GM04503 (cell line): ENCODE results near the gene RHOA.
"Not testable (repeated sequence)": the region's sequence is repeated elsewhere in the genome, so short reads cannot be mapped to it uniquely, and the experiment has no call there.

Experiments
- DNase-seq: peaks from one replicate; pipeline ENCODE4 v3.0.0-alpha.2; 2012; ENCODE audit warnings: low read depth

Gene RHOA

GRCh38 chr3:49411535-49411967, 225 bp downstream of the RHOA start:
- DNase-seq = no peak

DNA sequence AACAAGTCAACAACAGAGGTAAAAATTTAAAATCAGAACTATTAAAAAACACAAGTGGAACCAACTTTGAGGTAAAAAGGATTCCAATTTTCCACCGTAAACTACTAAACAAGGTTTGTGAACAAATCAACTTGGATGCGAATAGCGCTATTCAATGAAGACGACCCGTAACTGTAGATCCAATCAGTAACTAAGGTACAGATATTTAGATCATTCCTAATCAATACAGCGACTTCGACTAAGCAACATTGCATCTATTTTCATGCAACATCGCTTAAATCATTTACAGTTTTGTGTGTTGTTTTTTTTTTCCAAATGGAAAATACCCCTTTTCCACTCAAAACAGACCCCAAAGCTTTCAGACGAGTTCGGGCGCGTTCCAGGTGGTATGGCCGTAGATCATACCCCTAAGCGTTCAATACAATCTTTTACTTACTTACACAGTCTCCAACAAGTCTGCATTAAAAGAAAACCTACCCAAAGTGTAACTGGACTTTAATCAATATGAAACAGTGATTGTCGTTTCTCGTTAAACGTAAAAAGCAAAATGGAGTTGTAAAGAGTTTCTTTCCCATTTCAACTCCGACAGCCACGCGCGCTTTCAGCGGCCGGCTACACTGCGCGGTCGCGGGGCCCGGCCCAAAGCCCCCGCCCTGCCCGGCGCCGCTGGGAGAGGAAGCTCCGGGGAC, 786 bp downstream of the RHOA start:
- DNase-seq = no peak

- DNase-seq = no peak
Measured at GRCh38 chr3:49410066-49410845, 1.5 kb downstream of the RHOA start.

DNA sequence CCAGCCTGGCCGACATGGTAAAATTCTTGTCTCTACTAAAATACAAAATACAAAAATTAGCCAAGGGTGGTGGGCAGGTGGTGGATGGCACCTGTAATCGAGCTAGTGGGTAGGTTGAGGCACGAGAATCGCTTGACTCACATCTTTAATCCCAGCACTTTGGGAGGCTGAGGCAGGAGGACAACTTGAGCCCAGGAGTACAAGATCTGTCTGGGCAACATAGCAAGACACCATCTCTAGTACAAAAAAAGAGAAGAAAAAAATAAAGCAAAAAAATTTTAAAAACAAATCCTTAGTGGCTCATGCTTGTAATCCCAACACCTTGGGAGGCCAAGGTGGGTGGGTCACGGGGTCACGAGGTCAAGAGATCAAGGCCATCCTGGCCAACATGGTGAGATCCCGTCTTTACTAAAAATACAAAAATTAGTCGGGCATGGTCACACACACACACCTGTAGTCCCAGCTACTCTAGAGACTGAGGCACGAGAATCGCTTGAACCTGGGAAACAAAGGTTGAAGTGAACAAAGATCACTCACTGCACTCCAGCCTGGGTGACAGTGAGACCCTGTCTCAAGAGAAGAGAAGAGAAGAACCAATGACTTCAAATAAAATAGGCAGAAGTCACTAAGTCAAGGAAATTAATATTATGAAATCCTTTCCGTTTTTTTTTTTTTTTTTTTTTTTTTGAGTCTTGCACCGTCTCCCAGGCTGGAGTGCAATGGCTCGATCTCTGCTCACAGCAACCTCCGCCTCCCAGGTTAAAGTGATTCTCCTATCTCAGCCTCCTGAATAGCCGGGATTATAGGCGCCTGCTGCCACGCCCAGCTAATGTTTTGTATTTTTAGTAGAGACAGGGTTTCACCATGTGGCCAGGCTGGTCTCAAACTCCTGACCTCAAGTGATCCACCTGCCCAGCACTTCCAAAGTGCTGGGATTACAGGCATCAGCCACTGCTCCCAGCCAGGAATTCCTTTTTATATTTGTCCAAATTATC, 4.9 kb downstream of the RHOA start:
- no peak for DNase-seq

GRCh38 chr3:49405570-49405969, 6.2 kb downstream of the RHOA start:
- DNase-seq = not testable (repeated sequence)

DNA sequence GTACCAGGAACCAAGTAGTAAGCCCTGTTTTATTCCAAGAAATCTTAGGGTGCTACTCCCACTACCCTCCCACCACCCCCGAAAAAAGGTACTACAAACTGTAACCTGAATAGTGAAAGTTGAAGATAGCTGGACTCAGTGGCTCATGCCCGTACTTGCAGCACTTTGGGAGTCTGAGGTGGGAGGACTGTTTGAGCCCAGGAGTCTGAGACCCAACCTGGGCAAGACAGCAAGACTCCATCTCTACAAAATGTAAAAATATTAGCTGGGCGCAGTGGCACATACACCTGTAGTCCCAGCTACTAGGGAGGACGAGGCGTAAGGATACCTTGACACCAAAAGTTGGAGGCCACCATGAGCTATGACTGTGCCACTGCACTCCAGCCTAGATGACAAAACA, 7.9 kb downstream of the RHOA start:
- DNase-seq = no peak

- no peak for DNase-seq
Measured at GRCh38 chr3:49401766-49402165, 10.0 kb downstream of the RHOA start.

GRCh38 chr3:49399461-49399860, 12.3 kb downstream of the RHOA start:
- DNase-seq = no peak

GRCh38 chr3:49397470-49397869, 14.3 kb downstream of the RHOA start:
- DNase-seq = no peak

DNA sequence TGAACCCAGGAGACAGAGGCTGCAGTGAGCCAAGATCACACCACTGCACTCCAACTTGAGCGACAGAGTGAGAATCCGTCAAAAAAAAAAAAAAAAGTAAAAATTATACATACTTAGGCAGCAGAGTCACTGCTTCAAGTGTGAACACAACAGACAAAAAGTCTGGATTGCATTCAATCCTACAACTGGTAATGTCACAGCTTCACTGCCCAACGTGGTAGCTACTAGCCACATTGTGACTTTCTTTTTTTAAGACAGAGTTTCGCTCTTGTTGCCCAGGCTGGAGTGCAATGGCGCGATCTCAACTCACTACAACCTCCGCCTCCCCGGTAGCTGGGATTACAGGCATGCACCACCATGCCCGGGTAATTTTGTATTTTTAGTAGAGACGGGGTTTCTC, 20.5 kb downstream of the RHOA start:
- DNase-seq = not testable (repeated sequence)

DNA sequence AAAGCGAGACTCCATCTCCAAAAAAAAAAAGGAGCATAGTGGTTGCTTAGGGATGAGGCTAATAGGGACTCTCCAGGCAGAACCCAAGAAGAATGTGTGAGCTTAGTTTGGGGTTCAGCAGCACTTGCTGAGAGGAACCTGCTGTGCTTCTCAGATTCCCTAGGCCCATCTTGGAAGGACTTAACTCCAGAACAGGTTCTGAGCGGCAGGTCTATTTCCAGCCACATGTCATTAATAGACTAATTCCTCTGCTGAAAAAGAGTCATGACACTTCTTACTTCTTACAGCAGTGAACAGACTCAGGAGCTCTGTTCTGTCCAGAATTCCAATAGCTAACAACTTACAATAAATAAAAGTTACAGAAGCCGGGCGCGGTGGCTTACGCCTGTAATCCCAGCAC, 22.5 kb downstream of the RHOA start:
- DNase-seq = no peak

DNA sequence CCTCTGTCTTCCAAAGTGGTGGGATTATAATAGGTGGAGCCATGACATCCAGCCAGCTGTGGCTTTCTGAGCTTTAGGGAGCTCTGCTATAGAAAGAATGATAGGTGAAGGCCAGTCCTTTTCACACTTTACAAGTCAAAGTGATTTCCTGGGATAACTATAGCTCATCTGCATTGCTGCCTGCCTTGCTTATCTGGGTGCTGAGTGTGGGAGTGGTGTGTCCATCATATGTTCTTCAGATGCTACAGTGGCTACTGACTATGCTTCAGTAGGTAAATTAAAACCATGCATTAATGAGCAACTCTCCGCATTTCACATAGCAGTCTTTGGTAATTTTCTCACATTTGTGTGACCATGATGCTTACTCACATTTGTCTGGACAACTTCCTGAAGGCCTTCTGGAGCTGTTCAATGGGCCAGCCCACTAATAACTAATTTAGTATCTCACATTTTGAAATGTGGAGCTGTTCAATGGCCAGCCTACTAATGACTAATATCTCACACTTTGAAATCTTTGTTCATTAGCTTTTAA, 23.4 kb downstream of the RHOA start:
- DNase-seq = no peak

DNA sequence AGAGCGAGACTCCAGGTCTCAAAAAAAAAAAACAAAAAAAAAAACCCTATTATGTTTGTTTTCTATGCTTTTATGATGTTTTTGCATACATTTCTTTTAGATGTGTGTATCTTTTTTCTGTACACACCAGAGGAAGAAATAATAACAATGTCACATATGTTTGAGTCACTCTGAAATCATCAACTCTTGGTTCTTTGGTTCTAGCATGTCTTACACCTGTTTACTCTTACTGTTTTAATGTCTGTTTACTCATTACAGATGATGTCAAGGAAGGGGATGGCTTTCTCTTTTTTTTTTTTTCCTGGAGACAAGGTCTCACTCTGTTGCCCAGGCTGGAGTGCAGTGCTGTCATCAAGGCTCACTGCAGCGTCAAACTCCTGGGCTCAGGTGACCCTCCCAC, 24.1 kb downstream of the RHOA start:
- no peak for DNase-seq

GRCh38 chr3:49386056-49386756, 25.6 kb downstream of the RHOA start:
- DNase-seq = no peak

DNA sequence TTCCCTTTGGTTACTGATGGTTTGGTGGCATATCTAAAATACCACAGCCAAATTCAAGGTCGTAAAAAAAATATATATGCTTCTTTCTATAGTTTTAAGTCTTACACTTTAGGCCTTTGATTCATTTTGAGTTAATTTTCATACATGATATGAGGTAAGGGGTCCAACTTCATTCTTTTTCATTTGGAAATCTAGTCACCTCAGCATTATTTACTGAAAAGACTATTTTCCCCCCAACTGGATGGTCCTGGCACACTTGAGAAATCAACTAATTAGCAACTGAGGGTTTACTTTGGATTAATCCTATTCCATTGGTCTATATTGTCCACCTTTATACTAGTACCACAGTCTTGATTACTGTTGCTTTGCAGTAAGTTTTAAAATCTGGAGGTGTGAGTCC, 26.2 kb downstream of the RHOA start:
- no peak for DNase-seq

DNA sequence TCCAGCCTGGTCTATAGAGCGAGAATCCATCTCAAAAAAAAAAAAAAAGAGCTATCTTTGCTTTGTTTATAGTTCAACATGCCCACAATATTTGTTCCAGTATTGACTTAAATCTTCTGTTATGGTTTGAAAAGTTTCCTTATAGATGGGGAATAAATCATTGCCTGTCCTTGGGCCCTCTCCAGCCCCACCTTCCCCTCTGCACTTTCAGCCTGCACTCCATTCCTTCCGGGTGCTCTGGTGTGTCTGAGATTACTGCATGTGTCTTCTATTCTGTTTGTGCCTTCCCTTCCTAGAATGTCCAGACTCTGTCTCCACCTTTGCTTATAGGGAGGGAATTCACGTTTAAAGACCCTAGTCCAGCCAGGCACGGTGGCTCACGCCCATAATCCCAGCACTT, 28.4 kb downstream of the RHOA start:
- DNase-seq = no peak

DNA sequence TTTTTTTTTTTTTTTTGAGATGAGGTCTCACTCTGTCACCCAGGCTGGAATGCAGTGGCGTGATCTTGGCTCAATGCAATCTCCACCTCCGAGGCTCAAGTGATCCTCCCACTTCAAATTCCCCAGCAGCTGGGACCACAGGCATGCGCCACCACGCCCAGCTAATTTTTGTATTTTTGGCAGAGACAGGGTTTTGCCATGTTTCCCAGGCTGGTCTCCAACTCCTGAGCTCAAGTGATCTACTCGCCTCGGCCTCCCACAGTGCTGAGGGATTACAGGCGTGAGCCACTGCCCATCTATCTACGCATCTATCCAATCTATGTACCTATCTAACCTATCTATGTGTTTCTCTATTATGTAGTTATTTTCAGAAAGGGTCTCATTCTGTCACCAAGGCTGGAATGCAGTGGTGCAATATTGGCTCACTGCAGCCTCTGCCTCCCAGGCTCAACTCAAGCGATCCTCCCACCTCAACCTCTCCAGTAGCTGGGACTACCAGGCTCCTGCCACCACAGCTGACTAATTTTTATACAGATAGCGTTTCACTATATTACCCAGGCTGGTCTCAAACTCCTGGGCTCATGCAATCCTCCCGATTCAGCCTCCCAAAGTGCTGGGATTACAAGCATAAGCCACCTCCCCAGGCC, 33.4 kb downstream of the RHOA start:
- DNase-seq = peak; percentile 84

DNA sequence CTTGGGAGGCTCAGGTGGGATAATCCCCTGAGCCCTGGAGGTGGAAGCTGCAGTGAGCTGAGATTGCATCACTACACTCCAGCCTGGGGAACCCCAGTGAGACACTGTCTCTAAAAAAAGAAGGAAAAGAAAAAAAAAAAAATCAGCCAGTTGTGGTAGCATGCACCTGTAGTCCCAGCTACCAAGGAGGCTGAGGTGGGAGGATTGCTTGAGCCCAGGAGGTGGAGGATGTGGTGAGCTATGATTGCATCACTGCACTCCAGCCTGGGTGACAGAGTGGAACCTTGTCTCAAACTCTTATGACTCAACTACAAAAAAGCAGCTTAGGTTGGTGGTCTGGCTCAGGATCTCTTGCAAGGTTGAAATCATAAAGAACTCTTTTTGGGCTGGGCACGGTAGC, 34.3 kb downstream of the RHOA start:
- DNase-seq = no peak

- no peak for DNase-seq
Measured at GRCh38 chr3:49371946-49372345, 39.8 kb downstream of the RHOA start.

GRCh38 chr3:49370585-49371290, 41.0 kb downstream of the RHOA start:
- DNase-seq = no peak
